ENCODE results near the gene DHCR24.

The DHCR24 gene

GRCh38 chr1:54892586-54892985 is 5.6 kb upstream of the DHCR24 start:
- Histone ChIP-seq H3K9ac (ENCODE audit: insufficient read length) (no peak overlapping the region), H3K27ac (no peak overlapping the region), H3K4me3 (no peak overlapping the region), H3K36me3 (ENCODE audit: insufficient read depth, low read length) (no peaks in the 10 kb centered on the region), H3K9me3 (ENCODE audit: low read depth, low read length) (no peaks in the 10 kb centered on the region)
- no peak for DNase-seq (ENCODE audit: low read depth, low spot score)
- no peak for TF ChIP-seq POLR2AphosphoS5 (IDR thresholded peaks at IDR 0.05; ENCODE audit: borderline replicate concordance, low read depth, low read length)
- no peak for TF ChIP-seq EZH2 (IDR thresholded peaks at IDR 0.05)
- no peak for TF ChIP-seq FOXP2 (optimal IDR thresholded peaks at IDR 0.05; ENCODE audit: control extremely low read depth, extremely low read length, insufficient read depth)

- no peak overlapping the region for H3K4me3 ChIP-seq
- no peak overlapping the region for H3K27ac ChIP-seq
- H3K9ac ChIP-seq (ENCODE audit: insufficient read length): no peak overlapping the region
- no peaks in the 10 kb centered on the region for H3K9me3 ChIP-seq (ENCODE audit: low read depth, low read length)
- DNase-seq (ENCODE audit: low read depth, low spot score): no peak
- TF ChIP-seq FOXP2 (optimal IDR thresholded peaks at IDR 0.05; ENCODE audit: control extremely low read depth, extremely low read length, insufficient read depth): no peak
- peaks cover 16% of the 10 kb centered on the region for H3K36me3 ChIP-seq (ENCODE audit: insufficient read depth, low read length)
Observed at GRCh38 chr1:54889132-54889725, 2.2 kb upstream of the DHCR24 start.

- no peak overlapping the region for H3K27ac ChIP-seq
- H3K4me3 ChIP-seq: no peak overlapping the region
- no peaks in the 10 kb centered on the region for H3K9me3 ChIP-seq (ENCODE audit: low read depth, low read length)
- peaks cover 26% of the 10 kb centered on the region for H3K36me3 ChIP-seq (ENCODE audit: insufficient read depth, low read length)
- DNase-seq (ENCODE audit: low read depth, low spot score): no peak
- TF ChIP-seq FOXP2 (optimal IDR thresholded peaks at IDR 0.05; ENCODE audit: control extremely low read depth, extremely low read length, insufficient read depth) (no peak), POLR2AphosphoS5 (IDR thresholded peaks at IDR 0.05; ENCODE audit: borderline replicate concordance, low read depth, low read length) (no peak), EZH2 (IDR thresholded peaks at IDR 0.05) (no peak)
- no peak overlapping the region for H3K9ac ChIP-seq (ENCODE audit: insufficient read length)
Observed at GRCh38 chr1:54888080-54888733, 1.2 kb upstream of the DHCR24 start.

- no peaks in the 10 kb centered on the region for H3K9me3 ChIP-seq (ENCODE audit: low read depth, low read length)
- peaks cover 31% of the 10 kb centered on the region for H3K36me3 ChIP-seq (ENCODE audit: insufficient read depth, low read length)
- no peak for DNase-seq (ENCODE audit: low read depth, low spot score)
- TF ChIP-seq POLR2AphosphoS5 (IDR thresholded peaks at IDR 0.05; ENCODE audit: borderline replicate concordance, low read depth, low read length): no peak
- no peak for TF ChIP-seq FOXP2 (optimal IDR thresholded peaks at IDR 0.05; ENCODE audit: control extremely low read depth, extremely low read length, insufficient read depth)
- no peak for TF ChIP-seq EZH2 (IDR thresholded peaks at IDR 0.05)
- H3K9ac ChIP-seq (ENCODE audit: insufficient read length): no peak overlapping the region
- peak overlapping the region; percentile 91 for H3K4me3 ChIP-seq
- H3K27ac ChIP-seq: peak overlapping the region; percentile 58; the same call in 1 of the 2 replicates
Observed at GRCh38 chr1:54887665-54888071, 673 bp upstream of the DHCR24 start.

- no peak for DNase-seq (ENCODE audit: low read depth, low spot score)
- Histone ChIP-seq H3K9me3 (ENCODE audit: low read depth, low read length) (no peaks in the 10 kb centered on the region), H3K27ac (no peak overlapping the region), H3K4me3 (peak overlapping the region; percentile 91), H3K9ac (ENCODE audit: insufficient read length) (peak overlapping the region; percentile 80), H3K36me3 (ENCODE audit: insufficient read depth, low read length) (peaks cover 47% of the 10 kb centered on the region)
- no peak for TF ChIP-seq FOXP2 (optimal IDR thresholded peaks at IDR 0.05; ENCODE audit: control extremely low read depth, extremely low read length, insufficient read depth)
- no peak for TF ChIP-seq EZH2 (IDR thresholded peaks at IDR 0.05)
- TF ChIP-seq POLR2AphosphoS5 (IDR thresholded peaks at IDR 0.05; ENCODE audit: borderline replicate concordance, low read depth, low read length): no peak
Observed at GRCh38 chr1:54885807-54886723, 930 bp downstream of the DHCR24 start.

GRCh38 chr1:54885237-54885679 is 1.7 kb downstream of the DHCR24 start:
- no peak for DNase-seq (ENCODE audit: low read depth, low spot score)
- H3K4me3 ChIP-seq: peak overlapping the region; percentile 91
- TF ChIP-seq EZH2 (IDR thresholded peaks at IDR 0.05) (no peak), FOXP2 (optimal IDR thresholded peaks at IDR 0.05; ENCODE audit: control extremely low read depth, extremely low read length, insufficient read depth) (no peak), POLR2AphosphoS5 (IDR thresholded peaks at IDR 0.05; ENCODE audit: borderline replicate concordance, low read depth, low read length) (no peak)
- H3K36me3 ChIP-seq (ENCODE audit: insufficient read depth, low read length): peaks cover 56% of the 10 kb centered on the region
- H3K9me3 ChIP-seq (ENCODE audit: low read depth, low read length): no peaks in the 10 kb centered on the region
- H3K9ac ChIP-seq (ENCODE audit: insufficient read length): peak overlapping the region; percentile 80
- no peak overlapping the region for H3K27ac ChIP-seq

GRCh38 chr1:54884768-54885167 is 2.2 kb downstream of the DHCR24 start:
- no peak overlapping the region for H3K27ac ChIP-seq
- peak overlapping the region; percentile 91 for H3K4me3 ChIP-seq
- TF ChIP-seq EZH2 (IDR thresholded peaks at IDR 0.05): no peak
- no peak for TF ChIP-seq POLR2AphosphoS5 (IDR thresholded peaks at IDR 0.05; ENCODE audit: borderline replicate concordance, low read depth, low read length)
- TF ChIP-seq FOXP2 (optimal IDR thresholded peaks at IDR 0.05; ENCODE audit: control extremely low read depth, extremely low read length, insufficient read depth): no peak

GRCh38 chr1:54884135-54884586 is 2.8 kb downstream of the DHCR24 start:
- Histone ChIP-seq H3K9ac (ENCODE audit: insufficient read length) (no peak overlapping the region), H3K9me3 (ENCODE audit: low read depth, low read length) (no peaks in the 10 kb centered on the region), H3K36me3 (ENCODE audit: insufficient read depth, low read length) (peaks cover 66% of the 10 kb centered on the region), H3K4me3 (peak overlapping the region; percentile 5; the same call in 1 of the 2 replicates), H3K27ac (no peak overlapping the region)
- no peak for DNase-seq (ENCODE audit: low read depth, low spot score)
- no peak for TF ChIP-seq FOXP2 (optimal IDR thresholded peaks at IDR 0.05; ENCODE audit: control extremely low read depth, extremely low read length, insufficient read depth)
- TF ChIP-seq POLR2AphosphoS5 (IDR thresholded peaks at IDR 0.05; ENCODE audit: borderline replicate concordance, low read depth, low read length): no peak
- TF ChIP-seq EZH2 (IDR thresholded peaks at IDR 0.05): no peak

More at GRCh38 chr1:54884768-54885167, 2.2 kb downstream of the DHCR24 start:
- no peak for DNase-seq (ENCODE audit: low read depth, low spot score)
- Histone ChIP-seq H3K36me3 (ENCODE audit: insufficient read depth, low read length) (peaks cover 60% of the 10 kb centered on the region), H3K9me3 (ENCODE audit: low read depth, low read length) (no peaks in the 10 kb centered on the region), H3K9ac (ENCODE audit: insufficient read length) (peak overlapping the region; percentile 80)

Data from SK-N-MC (cell line).